Thymus (tissue), 2 donors: ENCODE measurements around the gene LYRM4. TPM values are rescaled to one million over a fixed set of nuclear protein-coding genes. Genes with fewer than 3 reads are reported as not detected.

ENCODE experiments used
- polyA plus RNA-seq: library from polyadenylated mRNA; stranded (reverse); fragments of 200-250 nt; gene quantifications from one replicate; pipeline ENCODE4 v1.2.3, GENCODE V29; 2013
- total RNA-seq: library from RNA; stranded (reverse); fragments of 120-200 nt; gene quantifications from one replicate; pipeline ENCODE4 v1.2.4, GENCODE V29; 2013
- donor health status: healthy.

The LYRM4 gene
- total and polyA plus RNA-seq, 2 donors = 31.6 to 33.7 TPM

Other genes with a start within 250 kb of the LYRM4 start
- gene PPP1R3G, start 175.6 kb downstream of the LYRM4 start, total RNA-seq = 1.5 TPM
- 0.75 TPM for gene PPP1R3G, start 175.6 kb downstream of the LYRM4 start, polyA plus RNA-seq
- 23.2 TPM for gene FARS2, start 563 bp upstream of the LYRM4 start, total RNA-seq
- gene FARS2, start 563 bp upstream of the LYRM4 start, polyA plus RNA-seq = 10.5 TPM